Subcutaneous abdominal adipose tissue (tissue), 5 donors: Measurements from ENCODE around the gene PCDHGB2.
"Not testable (repeated sequence)": the region's sequence is repeated elsewhere in the genome, so short reads cannot be mapped to it uniquely, and the experiment has no call there.

ENCODE experiments used
- H3K27ac ChIP-seq: one replicate; pipeline ENCODE4 v1.7.0; 2013; ENCODE audit warnings: low read depth, mild to moderate bottlenecking, inconsistent platforms, low read length, moderate library complexity
- H3K27me3 ChIP-seq, 5 donors: one replicate each; pipeline ENCODE4 v1.7.0; 2013; ENCODE audit warnings: low read length in 5 of 5, inconsistent platforms in 1 of 5; ENCODE audit not compliant: control insufficient read depth in 5 of 5, insufficient read depth in 4 of 5
- H3K36me3 ChIP-seq, 5 donors: one replicate each; pipeline ENCODE4 v1.7.0; 2013; ENCODE audit warnings: low read length in 5 of 5; ENCODE audit not compliant: control insufficient read depth in 5 of 5, insufficient read depth in 5 of 5
- H3K4me1 ChIP-seq, 5 donors: one replicate each; pipeline ENCODE4 v1.7.0; 2013; ENCODE audit warnings: low read length in 5 of 5, mild to moderate bottlenecking in 3 of 5, moderate library complexity in 1 of 5; ENCODE audit not compliant: control insufficient read depth in 5 of 5, insufficient read depth in 5 of 5
- H3K4me3 ChIP-seq, 5 donors: one replicate each; pipeline ENCODE4 v1.7.0; 2013; ENCODE audit warnings: low read length in 5 of 5, low read depth in 1 of 5
- H3K9ac ChIP-seq, 5 donors: one replicate each; pipeline ENCODE4 v1.7.0; 2013; ENCODE audit warnings: low read length in 5 of 5, mild to moderate bottlenecking in 4 of 5, moderate library complexity in 3 of 5
- H3K9me3 ChIP-seq, 5 donors: one replicate each; pipeline ENCODE4 v1.7.0; 2013; ENCODE audit warnings: low read length in 5 of 5; ENCODE audit not compliant: control insufficient read depth in 5 of 5
- donor health status: healthy.
- donor health status: healthy.
- donor health status: healthy.
- donor health status: healthy.
- donor health status: healthy.

PCDHGB2 gene

GRCh38 chr5:141330299-141331080 lies 29.3 kb upstream of the PCDHGB2 start, which contains the start of gene PCDHGA1:
Gene PCDHGA1 (plus strand): TSS chr5:141330514.
- Histone ChIP-seq H3K9me3 (peaks cover 16 to 56% (median 43%) of the 10 kb centered on the region in 5 donors), H3K9ac (no peak within 1 kb of the TSS), H3K36me3 (no peaks in the 10 kb centered on the region), H3K4me1 (peaks cover 0 to 9% (median 0%) of the 10 kb centered on the region in 5 donors), H3K27me3 (peaks cover 0 to 19% (median 3%) of the 10 kb centered on the region in 5 donors), H3K4me3 (peak within 1 kb of the TSS; percentile 19 to 45 (median 39)), H3K27ac (no peak within 1 kb of the TSS)

- Histone ChIP-seq H3K9me3 (peaks cover 19 to 57% (median 39%) of the 10 kb centered on the region in 5 donors), H3K27me3 (peaks cover 0 to 19% (median 3%) of the 10 kb centered on the region in 5 donors), H3K4me3 (peak overlapping the region in 1 of 5 donors; percentile 6)
- H3K27ac ChIP-seq, H3K4me1 ChIP-seq, H3K36me3 ChIP-seq, H3K9ac ChIP-seq: not testable (repeated sequence)
These were observed 27.2 kb upstream of the PCDHGB2 start for GRCh38 chr5:141332571-141332970.

GRCh38 chr5:141338538-141339306 lies 21.1 kb upstream of the PCDHGB2 start, which contains the start of gene PCDHGA2:
Gene PCDHGA2 (plus strand): TSS chr5:141338760.
- H3K36me3 ChIP-seq, result no peaks in the 10 kb centered on the region
- peak within 1 kb of the TSS; percentile 42 to 68 (median 62) for H3K4me3 ChIP-seq
- no peak within 1 kb of the TSS for H3K27ac ChIP-seq
- peaks cover 19 to 53% (median 43%) of the 10 kb centered on the region in 5 donors for H3K9me3 ChIP-seq
- no peak within 1 kb of the TSS for H3K9ac ChIP-seq
- peaks cover 0 to 14% (median 2%) of the 10 kb centered on the region in 5 donors for H3K27me3 ChIP-seq
- peaks cover 0 to 12% (median 9%) of the 10 kb centered on the region in 5 donors for H3K4me1 ChIP-seq

- peaks cover 0 to 14% (median 3%) of the 10 kb centered on the region in 5 donors for H3K27me3 ChIP-seq
- not testable (repeated sequence) for H3K9ac ChIP-seq, H3K36me3 ChIP-seq, H3K27ac ChIP-seq
- peaks cover 33 to 69% (median 58%) of the 10 kb centered on the region in 5 donors for H3K9me3 ChIP-seq
- H3K4me3 ChIP-seq, result peak overlapping the region in 2 of 5 donors; percentile 28
- H3K4me1 ChIP-seq, result peaks cover 0 to 19% (median 9%) of the 10 kb centered on the region in 5 donors
These were observed 18.9 kb upstream of the PCDHGB2 start for GRCh38 chr5:141340781-141341354.

GRCh38 chr5:141342773-141343172 lies 17.0 kb upstream of the PCDHGB2 start:
- Histone ChIP-seq H3K4me1 (peaks cover 0 to 19% (median 9%) of the 10 kb centered on the region in 5 donors), H3K36me3 (no peaks in the 10 kb centered on the region), H3K27me3 (peaks cover 0 to 14% (median 3%) of the 10 kb centered on the region in 5 donors), H3K9me3 (peaks cover 26 to 64% (median 59%) of the 10 kb centered on the region in 5 donors), H3K27ac (no peak overlapping the region), H3K4me3 (peak overlapping the region in 1 of 5 donors; percentile 15), H3K9ac (no peak overlapping the region)

GRCh38 chr5:141343242-141343952 lies 16.4 kb upstream of the PCDHGB2 start, which contains the start of gene PCDHGA3:
Gene PCDHGA3 (plus strand): TSS chr5:141343829. CDS start chr5:141344034, 205 bp downstream.
- H3K9me3 ChIP-seq, result peaks cover 26 to 65% (median 54%) of the 10 kb centered on the region in 5 donors
- H3K4me3 ChIP-seq, result peak within 1 kb of the TSS; percentile 52 to 67 (median 61)
- H3K27me3 ChIP-seq, result peaks cover 0 to 12% (median 3%) of the 10 kb centered on the region in 5 donors
- no peak within 1 kb of the TSS for H3K27ac ChIP-seq
- no peaks in the 10 kb centered on the region for H3K36me3 ChIP-seq
- peaks cover 0 to 19% (median 9%) of the 10 kb centered on the region in 5 donors for H3K4me1 ChIP-seq
- H3K9ac ChIP-seq, result peak within 1 kb of the TSS in 1 of 5 donors; percentile 41

- Histone ChIP-seq H3K27ac (no peak overlapping the region), H3K9ac (peak overlapping the region in 1 of 5 donors; percentile 41), H3K4me1 (peaks cover 0 to 15% (median 5%) of the 10 kb centered on the region in 5 donors), H3K27me3 (peaks cover 0 to 15% (median 3%) of the 10 kb centered on the region in 5 donors), H3K4me3 (peak overlapping the region; percentile 52 to 67 (median 61)), H3K9me3 (peaks cover 29 to 65% (median 54%) of the 10 kb centered on the region in 5 donors), H3K36me3 (no peaks in the 10 kb centered on the region)
These were observed 15.8 kb upstream of the PCDHGB2 start for GRCh38 chr5:141343953-141344463.

- no peak overlapping the region for H3K27ac ChIP-seq
- H3K9me3 ChIP-seq, result peaks cover 22 to 59% (median 49%) of the 10 kb centered on the region in 5 donors
- peaks cover 0 to 6% (median 3%) of the 10 kb centered on the region in 5 donors for H3K27me3 ChIP-seq
- H3K4me3 ChIP-seq, result peak overlapping the region in 4 of 5 donors; percentile 4 to 61 (median 42)
- no peak overlapping the region for H3K9ac ChIP-seq
- H3K36me3 ChIP-seq, result no peaks in the 10 kb centered on the region
- peaks cover 0 to 12% (median 0%) of the 10 kb centered on the region in 5 donors for H3K4me1 ChIP-seq
These were observed 14.5 kb upstream of the PCDHGB2 start for GRCh38 chr5:141345327-141345726.

- H3K4me3 ChIP-seq, H3K9ac ChIP-seq, H3K27ac ChIP-seq, H3K27me3 ChIP-seq, H3K36me3 ChIP-seq: not testable (repeated sequence)
- Histone ChIP-seq H3K4me1 (peaks cover 0 to 12% (median 0%) of the 10 kb centered on the region in 5 donors), H3K9me3 (peaks cover 25 to 58% (median 52%) of the 10 kb centered on the region in 5 donors)
These were observed 13.8 kb upstream of the PCDHGB2 start for GRCh38 chr5:141346017-141346416.
